ENCODE measurements around the gene CFAP410. TPM values are rescaled to one million over a fixed set of nuclear protein-coding genes. Genes with fewer than 3 reads are reported as not detected.

The CFAP410 gene
- polyA plus RNA-seq, 1 donor from 2014 or later = 36.5 TPM

- H3K9me2 ChIP-seq (ENCODE audit: insufficient read depth, low read length) = no peaks in the 10 kb centered on the region
Measured at GRCh38 chr21:44356636-44357035, 17.4 kb upstream of the CFAP410 start.

DNA sequence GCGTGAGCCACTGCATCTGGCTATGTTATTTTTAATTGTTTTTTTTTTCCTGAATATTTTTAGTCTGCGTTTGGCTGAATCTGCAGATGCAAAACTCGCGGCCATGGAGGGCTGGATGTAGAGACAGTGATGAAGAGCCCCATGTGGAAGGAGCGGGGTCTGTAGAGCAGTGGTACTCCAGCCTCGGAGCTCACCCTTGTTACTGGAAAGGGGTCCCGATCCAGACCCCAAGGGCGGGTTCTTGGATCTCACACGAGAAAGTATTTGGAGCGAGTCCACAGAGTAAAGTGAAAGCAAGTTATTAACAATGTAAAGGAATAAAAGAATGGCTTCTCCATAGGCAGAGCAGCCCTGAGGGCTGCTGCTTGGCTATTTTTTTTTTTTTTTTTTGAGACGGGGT lies 17.0 kb upstream of the CFAP410 start:
- H4K20me1 ChIP-seq (ENCODE audit: insufficient read depth) = no peaks in the 10 kb centered on the region
- no peak overlapping the region for H2AFZ ChIP-seq (ENCODE audit: low read depth, low read length)
- H3F3A ChIP-seq (ENCODE audit: insufficient read depth, low read length, poor library complexity, severe bottlenecking) = no peaks in the 10 kb centered on the region
- no peaks in the 10 kb centered on the region for H3K9me2 ChIP-seq (ENCODE audit: insufficient read depth, low read length)
- no peak overlapping the region for H3K9ac ChIP-seq (ENCODE audit: low read length)
- TF ChIP-seq REST (IDR thresholded peaks at IDR 0.05; ENCODE audit: borderline replicate concordance) = no peak
- no peak for TF ChIP-seq EP300 (conservative IDR thresholded peaks at IDR 0.05; ENCODE audit: poor library complexity, severe bottlenecking)
- no peak for TF ChIP-seq POLR2AphosphoS5 (IDR thresholded peaks at IDR 0.05)
- no peak for TF ChIP-seq MXI1 (conservative IDR thresholded peaks at IDR 0.05; ENCODE audit: poor library complexity, severe bottlenecking)
- TF ChIP-seq, protein P1, sequence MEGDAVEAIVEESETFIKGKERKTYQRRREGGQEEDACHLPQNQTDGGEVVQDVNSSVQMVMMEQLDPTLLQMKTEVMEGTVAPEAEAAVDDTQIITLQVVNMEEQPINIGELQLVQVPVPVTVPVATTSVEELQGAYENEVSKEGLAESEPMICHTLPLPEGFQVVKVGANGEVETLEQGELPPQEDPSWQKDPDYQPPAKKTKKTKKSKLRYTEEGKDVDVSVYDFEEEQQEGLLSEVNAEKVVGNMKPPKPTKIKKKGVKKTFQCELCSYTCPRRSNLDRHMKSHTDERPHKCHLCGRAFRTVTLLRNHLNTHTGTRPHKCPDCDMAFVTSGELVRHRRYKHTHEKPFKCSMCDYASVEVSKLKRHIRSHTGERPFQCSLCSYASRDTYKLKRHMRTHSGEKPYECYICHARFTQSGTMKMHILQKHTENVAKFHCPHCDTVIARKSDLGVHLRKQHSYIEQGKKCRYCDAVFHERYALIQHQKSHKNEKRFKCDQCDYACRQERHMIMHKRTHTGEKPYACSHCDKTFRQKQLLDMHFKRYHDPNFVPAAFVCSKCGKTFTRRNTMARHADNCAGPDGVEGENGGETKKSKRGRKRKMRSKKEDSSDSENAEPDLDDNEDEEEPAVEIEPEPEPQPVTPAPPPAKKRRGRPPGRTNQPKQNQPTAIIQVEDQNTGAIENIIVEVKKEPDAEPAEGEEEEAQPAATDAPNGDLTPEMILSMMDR (IDR thresholded peaks at IDR 0.05; ENCODE audit: poor library complexity, severe bottlenecking) = no peak
- TF ChIP-seq EZH2 (IDR thresholded peaks at IDR 0.05; ENCODE audit: borderline replicate concordance, insufficient read depth, low read length, poor library complexity, severe bottlenecking) = no peak
- TF ChIP-seq TAF1 (IDR thresholded peaks at IDR 0.05; ENCODE audit: low read depth) = no peak
- TF ChIP-seq RAD21 (conservative IDR thresholded peaks at IDR 0.05) = no peak
- no peak for TF ChIP-seq SMC3 (conservative IDR thresholded peaks at IDR 0.05; ENCODE audit: poor library complexity)
- no peaks in the 10 kb centered on the region for H3K36me3 ChIP-seq (ENCODE audit: insufficient read depth, low read length)
- no peaks in the 10 kb centered on the region for H3K79me2 ChIP-seq (replicated peaks; ENCODE audit: insufficient read depth, low read length)
- no peak overlapping the region for H3K4me3 ChIP-seq (ENCODE audit: low read length)
- no peaks in the 10 kb centered on the region for H3K9me3 ChIP-seq (ENCODE audit: low read length)
- no peak overlapping the region for H3K27ac ChIP-seq (ENCODE audit: low read length)
- H3K27me3 ChIP-seq (ENCODE audit: insufficient read depth, low read depth, low read length) = peaks cover 14% of the 10 kb centered on the region
- no peak overlapping the region for H3K4me2 ChIP-seq (ENCODE audit: low read length)

More at GRCh38 chr21:44356636-44357035, 17.4 kb upstream of the CFAP410 start:
- Histone ChIP-seq H4K20me1 (ENCODE audit: insufficient read depth) (no peaks in the 10 kb centered on the region), H3K4me2 (ENCODE audit: low read length) (no peak overlapping the region), H3K36me3 (ENCODE audit: insufficient read depth, low read length) (no peaks in the 10 kb centered on the region), H3K9me3 (ENCODE audit: low read length) (no peaks in the 10 kb centered on the region), H3K9ac (ENCODE audit: low read length) (no peak overlapping the region), H3K27me3 (ENCODE audit: insufficient read depth, low read depth, low read length) (peaks cover 9% of the 10 kb centered on the region), H3F3A (ENCODE audit: insufficient read depth, low read length, poor library complexity, severe bottlenecking) (no peaks in the 10 kb centered on the region), H2AFZ (ENCODE audit: low read depth, low read length) (no peak overlapping the region), H3K27ac (ENCODE audit: low read length) (no peak overlapping the region), H3K79me2 (replicated peaks; ENCODE audit: insufficient read depth, low read length) (no peaks in the 10 kb centered on the region), H3K4me3 (ENCODE audit: low read length) (no peak overlapping the region)
- TF ChIP-seq MXI1 (conservative IDR thresholded peaks at IDR 0.05; ENCODE audit: poor library complexity, severe bottlenecking) (no peak), EP300 (conservative IDR thresholded peaks at IDR 0.05; ENCODE audit: poor library complexity, severe bottlenecking) (no peak), SMC3 (conservative IDR thresholded peaks at IDR 0.05; ENCODE audit: poor library complexity) (no peak), RAD21 (conservative IDR thresholded peaks at IDR 0.05) (no peak)

All from neural cell (in vitro differentiated cells).